Measurements from ENCODE around the gene SGCD. TPM values are rescaled to one million over a fixed set of nuclear protein-coding genes. Genes with fewer than 3 reads are reported as not detected.

The SGCD gene
- total RNA-seq, 2 donors from 2014 or later: 1.0 to 2.2 TPM

DNA sequence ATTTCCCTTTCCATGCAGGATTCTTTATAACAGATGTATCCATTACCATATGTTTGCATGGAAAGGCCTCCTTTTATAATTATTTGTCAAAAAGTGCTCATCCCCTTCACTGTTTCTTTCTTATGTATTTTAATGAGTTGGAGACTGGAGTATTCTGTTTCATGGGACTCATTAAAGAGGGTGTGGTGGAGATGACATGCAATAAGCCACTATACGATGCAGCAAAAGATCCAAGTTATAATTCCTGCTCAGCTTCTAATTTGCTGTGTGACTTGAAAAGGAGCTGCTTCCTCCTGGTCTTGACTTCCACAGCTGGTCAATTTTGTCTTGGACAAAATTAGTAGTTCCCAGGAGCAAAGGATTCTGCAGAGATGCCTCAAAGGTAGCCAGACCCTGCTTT, 13.9 kb downstream of the SGCD start:
- Histone ChIP-seq H3K9ac (ENCODE audit: low read depth in 2 of 2, low read length in 2 of 2) (no peak overlapping the region), H3K27me3 (no peaks in the 10 kb centered on the region), H3K27ac (no peak overlapping the region), H3K36me3 (no peaks in the 10 kb centered on the region), H3K4me3 (no peak overlapping the region), H3K9me3 (no peaks in the 10 kb centered on the region), H3K4me1 (no peaks in the 10 kb centered on the region)
- no peak for DNase-seq
- TF ChIP-seq, protein P1, sequence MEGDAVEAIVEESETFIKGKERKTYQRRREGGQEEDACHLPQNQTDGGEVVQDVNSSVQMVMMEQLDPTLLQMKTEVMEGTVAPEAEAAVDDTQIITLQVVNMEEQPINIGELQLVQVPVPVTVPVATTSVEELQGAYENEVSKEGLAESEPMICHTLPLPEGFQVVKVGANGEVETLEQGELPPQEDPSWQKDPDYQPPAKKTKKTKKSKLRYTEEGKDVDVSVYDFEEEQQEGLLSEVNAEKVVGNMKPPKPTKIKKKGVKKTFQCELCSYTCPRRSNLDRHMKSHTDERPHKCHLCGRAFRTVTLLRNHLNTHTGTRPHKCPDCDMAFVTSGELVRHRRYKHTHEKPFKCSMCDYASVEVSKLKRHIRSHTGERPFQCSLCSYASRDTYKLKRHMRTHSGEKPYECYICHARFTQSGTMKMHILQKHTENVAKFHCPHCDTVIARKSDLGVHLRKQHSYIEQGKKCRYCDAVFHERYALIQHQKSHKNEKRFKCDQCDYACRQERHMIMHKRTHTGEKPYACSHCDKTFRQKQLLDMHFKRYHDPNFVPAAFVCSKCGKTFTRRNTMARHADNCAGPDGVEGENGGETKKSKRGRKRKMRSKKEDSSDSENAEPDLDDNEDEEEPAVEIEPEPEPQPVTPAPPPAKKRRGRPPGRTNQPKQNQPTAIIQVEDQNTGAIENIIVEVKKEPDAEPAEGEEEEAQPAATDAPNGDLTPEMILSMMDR (IDR thresholded peaks at IDR 0.05): no peak
- intact Hi-C loops (cut with DNase I): no loop called here

DNA sequence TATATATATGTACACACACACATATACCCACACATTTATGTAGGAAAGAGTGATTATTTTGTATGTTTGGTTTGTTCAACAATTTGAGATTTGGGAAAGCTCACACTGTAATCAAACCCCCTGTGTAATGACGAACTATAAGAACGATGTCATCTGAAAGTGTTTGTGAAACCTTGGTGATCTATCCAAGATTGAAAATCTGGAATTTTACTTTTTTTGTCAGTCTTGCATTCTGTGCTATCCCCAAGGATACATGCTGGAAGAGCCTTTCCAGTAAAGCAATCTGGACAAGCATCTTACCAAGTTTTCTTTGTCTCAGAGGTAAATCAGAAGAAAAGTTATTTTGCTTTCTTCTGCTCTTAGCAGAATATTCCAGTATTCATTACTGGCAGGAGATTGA, 23.3 kb downstream of the SGCD start:
- Histone ChIP-seq H3K36me3 (no peaks in the 10 kb centered on the region), H3K9ac (ENCODE audit: low read depth in 2 of 2, low read length in 2 of 2) (no peak overlapping the region), H3K4me1 (no peaks in the 10 kb centered on the region), H3K9me3 (no peaks in the 10 kb centered on the region), H3K27ac (no peak overlapping the region), H3K4me3 (no peak overlapping the region), H3K27me3 (no peaks in the 10 kb centered on the region)
- no peak for DNase-seq
- TF ChIP-seq, protein P1 (IDR thresholded peaks at IDR 0.05): no peak
- intact Hi-C loops (cut with DNase I): no loop called here

DNA sequence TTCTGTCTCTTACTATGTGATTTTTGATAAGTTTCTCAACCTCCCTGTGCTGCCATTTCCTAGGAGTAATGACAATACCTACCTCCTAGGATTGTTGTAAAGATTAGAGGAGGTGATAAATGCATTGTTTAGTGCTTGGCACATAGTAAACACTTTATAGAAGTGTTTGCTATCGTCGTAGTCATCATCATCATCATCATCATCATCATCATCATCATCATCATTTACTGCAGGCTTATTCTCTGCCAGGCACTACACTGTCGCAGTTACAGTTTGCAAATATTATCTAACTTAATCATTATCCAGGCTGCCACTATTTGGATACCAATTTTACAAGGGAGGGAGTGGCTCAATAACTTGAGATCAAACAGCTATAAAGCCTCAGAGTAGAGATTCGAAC, 24.5 kb downstream of the SGCD start:
- TF ChIP-seq, protein P1 (IDR thresholded peaks at IDR 0.05): no peak
- intact Hi-C loops (cut with DNase I): no loop called here

GRCh38 chr5:156354571-156354970, 27.6 kb downstream of the SGCD start:
- DNase-seq: no peak
- Histone ChIP-seq H3K4me1 (no peaks in the 10 kb centered on the region), H3K36me3 (no peaks in the 10 kb centered on the region), H3K4me3 (no peak overlapping the region), H3K27me3 (no peaks in the 10 kb centered on the region), H3K9me3 (no peaks in the 10 kb centered on the region), H3K27ac (no peak overlapping the region), H3K9ac (ENCODE audit: low read depth in 2 of 2, low read length in 2 of 2) (no peak overlapping the region)
- intact Hi-C loops (cut with DNase I): no loop called here
- TF ChIP-seq, protein P1 (IDR thresholded peaks at IDR 0.05): no peak

More for the DNA sequence above, 24.5 kb downstream of the SGCD start:
- Histone ChIP-seq H3K4me1 (no peaks in the 10 kb centered on the region), H3K9ac (ENCODE audit: low read depth in 2 of 2, low read length in 2 of 2) (no peak overlapping the region), H3K9me3 (no peaks in the 10 kb centered on the region), H3K36me3 (no peaks in the 10 kb centered on the region), H3K27me3 (no peaks in the 10 kb centered on the region), H3K4me3 (no peak overlapping the region), H3K27ac (no peak overlapping the region)
- no peak for DNase-seq

DNA sequence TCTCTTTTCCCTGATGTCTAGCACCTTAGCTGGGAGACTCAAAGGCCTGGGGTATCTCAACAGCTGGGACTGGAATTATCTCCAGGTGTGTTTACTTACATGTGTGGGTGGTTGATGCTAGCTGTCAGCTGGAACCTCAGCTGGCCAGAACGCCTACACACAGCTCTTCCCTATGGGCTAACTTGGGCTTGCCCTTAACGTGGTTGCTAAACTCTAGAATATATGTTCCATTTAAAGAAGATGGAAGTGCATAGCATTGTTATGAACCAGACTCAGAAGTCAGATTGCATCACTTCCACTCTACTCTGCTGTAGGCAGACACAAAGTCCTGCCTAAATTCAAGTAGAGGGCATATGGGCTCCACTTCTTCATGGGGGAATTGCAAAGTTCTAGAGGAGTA, 29.3 kb downstream of the SGCD start:
- intact Hi-C loops (cut with DNase I): no loop called here
- no peak overlapping the region for H3K4me3 ChIP-seq
- no peaks in the 10 kb centered on the region for H3K27me3 ChIP-seq
- H3K27ac ChIP-seq: no peak overlapping the region
- no peak overlapping the region for H3K9ac ChIP-seq (ENCODE audit: low read depth in 2 of 2, low read length in 2 of 2)
- TF ChIP-seq, protein P1 (IDR thresholded peaks at IDR 0.05): no peak
- no peaks in the 10 kb centered on the region for H3K4me1 ChIP-seq
- no peak for DNase-seq
- no peaks in the 10 kb centered on the region for H3K36me3 ChIP-seq
- H3K9me3 ChIP-seq: no peaks in the 10 kb centered on the region

GRCh38 chr5:156359476-156359875, 32.5 kb downstream of the SGCD start:
- H3K36me3 ChIP-seq: no peaks in the 10 kb centered on the region
- intact Hi-C loops (cut with DNase I): no loop called here
- no peak overlapping the region for H3K27ac ChIP-seq
- no peak for DNase-seq
- no peaks in the 10 kb centered on the region for H3K4me1 ChIP-seq
- H3K27me3 ChIP-seq: no peaks in the 10 kb centered on the region
- H3K9me3 ChIP-seq: no peaks in the 10 kb centered on the region
- TF ChIP-seq, protein P1 (IDR thresholded peaks at IDR 0.05): no peak
- H3K9ac ChIP-seq (ENCODE audit: low read depth in 2 of 2, low read length in 2 of 2): no peak overlapping the region
- H3K4me3 ChIP-seq: no peak overlapping the region

All from colonic mucosa (tissue), 4 donors.